ENCODE data around the gene NUP133. TPM values are rescaled to one million over a fixed set of nuclear protein-coding genes. Genes with fewer than 3 reads are reported as not detected.

Gene NUP133
- polyA plus RNA-seq, 1 experiment: 29.6 TPM

DNA sequence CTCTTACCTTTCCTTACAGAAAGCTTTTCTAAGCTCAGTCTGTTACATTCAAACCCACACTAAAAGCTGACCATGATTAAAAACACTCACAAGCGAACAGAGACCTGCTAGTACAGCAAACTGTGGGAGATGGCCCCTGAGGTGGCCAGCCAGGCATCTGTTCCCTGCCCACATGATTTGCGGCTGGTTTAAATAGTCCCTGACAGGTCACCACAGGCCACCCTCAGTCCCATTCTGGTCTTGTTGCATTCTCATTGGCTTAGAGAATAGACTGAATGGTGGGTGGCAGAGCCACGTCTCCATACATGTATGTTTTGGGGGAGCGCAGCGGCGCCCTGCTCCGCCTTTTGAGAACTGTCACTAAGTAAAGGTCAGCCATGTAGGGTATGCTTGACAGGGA is 71.9 kb downstream of the NUP133 start:
- DNase-seq (ENCODE audit: low read depth, low spot score): no peak
- H3K9me3 ChIP-seq (ENCODE audit: control insufficient read depth, insufficient read depth, low read length): peaks cover 5% of the 10 kb centered on the region; the same call in 1 of the 2 replicates
- TF ChIP-seq CTCF (IDR thresholded peaks at IDR 0.05; ENCODE audit: low read depth, low read length): no peak
- H3K4me3 ChIP-seq (ENCODE audit: low read depth, low read length): no peak overlapping the region
- peaks cover 40% of the 10 kb centered on the region for H3K27me3 ChIP-seq (ENCODE audit: control insufficient read depth, insufficient read depth, low read length)
- ChIA-PET POLR2A (no interaction called here), CTCF (interaction anchor here (1.4 kb wide), 1 partner anchor 46 kb away, joined by 4 read pairs; no protein-coding TSS in a partner anchor)
- no peak overlapping the region for H3K27ac ChIP-seq (ENCODE audit: low read depth, low read length)

DNA sequence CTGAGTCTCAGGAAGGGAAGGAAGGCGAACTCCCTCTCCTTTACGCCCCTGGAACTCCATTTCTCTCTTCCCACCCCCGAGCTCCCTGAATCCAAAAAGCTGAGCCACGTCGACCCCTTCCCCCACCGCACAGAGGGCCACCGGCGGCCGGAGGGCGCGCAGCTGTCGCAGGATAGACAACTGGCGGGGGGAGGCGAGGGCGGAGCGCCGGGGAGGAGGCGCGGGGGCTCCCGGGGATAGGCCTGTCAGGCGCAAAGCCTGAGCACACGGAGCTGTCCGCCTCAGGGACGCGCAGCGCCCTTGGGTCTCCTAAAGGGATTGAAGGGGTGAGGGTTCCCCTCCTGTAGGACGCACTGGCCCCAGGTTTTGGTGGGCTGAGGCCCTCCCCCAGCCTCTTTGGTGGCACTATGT is 73.5 kb downstream of the NUP133 start:
- H3K4me3 ChIP-seq (ENCODE audit: low read depth, low read length): no peak overlapping the region
- no peak for TF ChIP-seq CTCF (IDR thresholded peaks at IDR 0.05; ENCODE audit: low read depth, low read length)
- ChIA-PET POLR2A (no interaction called here), CTCF (interaction anchor here (0.7 kb wide), 1 partner anchor 319 kb away, joined by 3 read pairs; no protein-coding TSS in a partner anchor)
- DNase-seq (ENCODE audit: low read depth, low spot score): no peak
- H3K27ac ChIP-seq (ENCODE audit: low read depth, low read length): no peak overlapping the region
- peaks cover 5% of the 10 kb centered on the region; the same call in 1 of the 2 replicates for H3K9me3 ChIP-seq (ENCODE audit: control insufficient read depth, insufficient read depth, low read length)
- H3K27me3 ChIP-seq (ENCODE audit: control insufficient read depth, insufficient read depth, low read length): peaks cover 52% of the 10 kb centered on the region

DNA sequence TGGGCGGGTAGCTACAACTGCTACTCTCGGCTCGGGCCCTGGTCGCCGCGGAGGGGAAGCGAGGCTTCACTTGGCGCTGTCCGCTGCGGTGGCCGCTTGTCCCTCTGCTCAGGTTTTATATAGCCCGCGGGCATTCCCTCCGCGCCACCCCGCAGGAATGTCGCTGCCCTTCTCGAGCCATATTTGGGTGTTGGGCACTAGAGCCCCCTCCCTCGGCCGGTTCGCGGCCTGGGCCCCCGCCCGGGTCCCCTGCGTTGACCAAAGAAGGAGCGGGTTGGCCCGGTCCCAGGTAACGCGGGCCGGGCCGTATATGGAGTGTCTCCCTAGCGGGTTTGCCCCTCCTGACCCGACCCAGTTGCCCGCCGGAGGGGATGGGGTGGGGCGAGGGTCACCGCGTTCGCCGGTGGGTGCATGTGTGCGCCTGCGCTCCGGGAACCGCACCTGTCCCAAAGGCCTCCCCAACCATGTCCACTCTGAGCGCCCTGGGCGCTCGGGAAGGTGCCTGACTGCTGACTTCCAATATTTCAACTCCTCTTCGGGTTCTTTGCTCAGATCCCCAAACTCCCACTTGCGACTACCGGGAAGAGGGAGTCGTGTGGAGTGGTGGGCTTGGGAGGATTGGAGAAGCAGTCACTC is 74.0 kb downstream of the NUP133 start, which contains the start of gene ACTA1:
Gene ACTA1, minus strand, starts transcription at position 90 of the 636 bp plus-strand sequence. CDS start 979 bp downstream, outside the sequence.
- POLR2A ChIA-PET: no interaction called here
- Histone ChIP-seq H3K4me3 (ENCODE audit: low read depth, low read length) (no peak within 1 kb of the TSS), H3K9me3 (ENCODE audit: control insufficient read depth, insufficient read depth, low read length) (peaks cover 5% of the 10 kb centered on the region; the same call in 1 of the 2 replicates), H3K27ac (ENCODE audit: low read depth, low read length) (no peak within 1 kb of the TSS), H3K27me3 (ENCODE audit: control insufficient read depth, insufficient read depth, low read length) (peaks cover 56% of the 10 kb centered on the region)
- no peak for TF ChIP-seq CTCF (IDR thresholded peaks at IDR 0.05; ENCODE audit: low read depth, low read length)
- no peak for DNase-seq (ENCODE audit: low read depth, low spot score)
- CTCF ChIA-PET: no interaction called here

DNA sequence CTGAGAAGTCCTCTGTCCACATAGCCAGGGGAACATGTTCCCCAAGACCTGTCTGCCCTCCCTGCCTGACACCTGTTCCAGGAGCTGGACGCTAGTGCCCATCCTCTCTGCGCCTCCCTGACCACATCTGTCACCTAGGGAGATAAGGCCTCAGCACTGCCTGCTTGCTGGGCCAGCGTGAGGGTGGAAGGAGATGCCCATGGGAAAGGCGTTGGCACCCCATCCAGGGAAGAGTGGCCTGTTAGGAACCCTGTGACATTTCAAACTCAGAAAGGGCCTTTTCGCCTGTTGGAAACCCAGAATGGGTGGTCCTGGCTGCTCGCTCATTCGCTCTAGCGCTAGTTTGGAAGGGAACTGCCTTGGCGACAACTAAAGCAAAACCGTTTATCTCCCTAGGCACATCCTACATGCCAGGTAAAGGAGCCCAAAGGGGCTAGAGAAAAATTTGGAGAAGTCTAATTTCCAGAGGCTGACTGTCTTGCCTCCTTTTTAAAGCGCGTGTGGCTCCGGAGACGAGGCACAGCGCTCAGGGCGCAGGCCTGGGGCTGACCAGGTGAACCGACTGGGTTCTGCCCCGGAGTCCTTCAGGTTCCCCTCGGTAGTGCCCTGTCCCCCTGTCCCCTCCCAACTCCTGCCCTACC is 74.7 kb downstream of the NUP133 start:
- Histone ChIP-seq H3K4me3 (ENCODE audit: low read depth, low read length) (no peak overlapping the region), H3K27ac (ENCODE audit: low read depth, low read length) (no peak overlapping the region), H3K9me3 (ENCODE audit: control insufficient read depth, insufficient read depth, low read length) (peaks cover 5% of the 10 kb centered on the region; the same call in 1 of the 2 replicates), H3K27me3 (ENCODE audit: control insufficient read depth, insufficient read depth, low read length) (peaks cover 57% of the 10 kb centered on the region)
- no peak for DNase-seq (ENCODE audit: low read depth, low spot score)
- no peak for TF ChIP-seq CTCF (IDR thresholded peaks at IDR 0.05; ENCODE audit: low read depth, low read length)
- POLR2A ChIA-PET: no interaction called here
- CTCF ChIA-PET: no interaction called here

DNA sequence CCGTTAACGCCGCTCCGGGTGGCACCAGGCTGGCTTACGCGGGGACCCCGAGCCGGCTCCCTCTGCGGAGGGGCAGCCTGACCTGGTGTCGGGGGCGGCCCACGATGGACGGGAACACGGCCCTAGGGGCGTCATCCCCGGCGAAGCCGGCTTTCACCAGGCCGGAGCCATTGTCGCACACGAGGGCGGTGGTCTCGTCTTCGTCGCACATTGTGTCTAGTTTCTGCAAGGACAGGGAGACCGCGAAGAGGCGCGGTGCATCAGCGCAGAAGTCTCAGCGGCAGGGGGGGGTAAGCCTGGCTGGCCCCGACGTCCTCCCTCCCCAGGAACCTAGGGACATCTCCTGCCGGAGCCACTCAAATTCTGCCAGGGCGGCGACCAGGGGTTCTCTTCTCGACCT is 75.2 kb downstream of the NUP133 start:
- peaks cover 5% of the 10 kb centered on the region; the same call in 1 of the 2 replicates for H3K9me3 ChIP-seq (ENCODE audit: control insufficient read depth, insufficient read depth, low read length)
- TF ChIP-seq CTCF (IDR thresholded peaks at IDR 0.05; ENCODE audit: low read depth, low read length): no peak
- DNase-seq (ENCODE audit: low read depth, low spot score): no peak
- ChIA-PET CTCF (no interaction called here), POLR2A (no interaction called here)
- no peak overlapping the region for H3K27ac ChIP-seq (ENCODE audit: low read depth, low read length)
- no peak overlapping the region for H3K4me3 ChIP-seq (ENCODE audit: low read depth, low read length)
- peaks cover 57% of the 10 kb centered on the region for H3K27me3 ChIP-seq (ENCODE audit: control insufficient read depth, insufficient read depth, low read length)
